Hepatocyte (in vitro differentiated cells): ENCODE results near the gene CBX6.

Experiments used
- CTCF ChIP-seq: fragments of 200-600 bp; sonication (generic); IDR thresholded peaks from 2 replicates; pipeline ENCODE4 v1.5.1; 2016; ENCODE audit warnings: antibody characterized with exemption, mild to moderate bottlenecking; ENCODE audit not compliant: poor library complexity
- EZH2phosphoT487 ChIP-seq: fragments of 200-600 bp; sonication (generic); IDR thresholded peaks from one replicate; pipeline ENCODE4 v1.6.1; 2018; ENCODE audit warnings: antibody characterized with exemption, mild to moderate bottlenecking, low read depth, moderate library complexity; ENCODE audit not compliant: unreplicated experiment, severe bottlenecking

DNA sequence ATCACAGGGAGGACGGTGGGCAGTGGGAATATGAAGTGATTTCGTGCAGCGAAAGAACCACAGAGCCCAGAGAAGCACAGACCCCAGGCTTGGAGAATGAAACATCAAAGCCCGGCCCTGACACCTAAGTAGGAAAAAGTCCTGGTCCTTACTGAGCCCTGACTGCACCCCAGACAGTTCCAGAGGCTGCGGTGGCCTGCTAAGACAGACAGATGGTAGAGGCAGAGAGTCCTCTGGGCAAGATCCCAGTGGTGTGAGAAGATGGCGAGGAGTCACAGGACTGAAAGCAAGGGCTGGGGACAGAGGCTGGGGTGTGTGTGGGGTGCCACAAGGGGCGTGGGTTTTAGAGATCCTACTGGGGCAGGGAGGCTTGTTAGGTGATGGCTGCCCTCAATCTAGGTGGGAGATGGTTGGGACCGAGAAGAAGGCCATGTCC, 3.7 kb downstream of the CBX6 start:
- no peak for TF ChIP-seq CTCF
- TF ChIP-seq EZH2phosphoT487: no peak
